Activated T-cell treated with anti-CD3 and anti-CD28 coated beads, Interleukin-2, amount 50 U/mL, for 72 hours (primary cell): ENCODE data around the gene GBA3. TPM values are rescaled to one million over a fixed set of nuclear protein-coding genes. Genes with fewer than 3 reads are reported as not detected.

Experiments
- ATAC-seq, 2 donors: fragments of 150-1000 bp; cut with Tn5 transposase; replicated peaks in 1 of 2; 2 replicates each; pipeline ENCODE4 v1.10.0; 2021; ENCODE audit warnings: moderate library complexity in 2 of 2, mild to moderate bottlenecking in 1 of 2
- DNase-seq, 2 donors: peaks; one replicate each; pipeline ENCODE4 v3.0.0; 2021 to 2022; ENCODE audit warnings: mixed read lengths in 1 of 2
- H3K27ac Mint-ChIP-seq: one replicate; pipeline ENCODE4 v1.8.0; 2022; ENCODE audit warnings: mild to moderate bottlenecking, moderate library complexity, mixed read lengths
- H3K27me3 Mint-ChIP-seq: one replicate; pipeline ENCODE4 v1.8.0; 2022; ENCODE audit warnings: low read depth, mixed read lengths
- H3K36me3 Mint-ChIP-seq, 2 donors: one replicate each; pipeline ENCODE4 v1.8.0; 2022; ENCODE audit warnings: mixed read lengths in 2 of 2, mild to moderate bottlenecking in 1 of 2; ENCODE audit not compliant: insufficient read depth in 2 of 2
- H3K4me1 Mint-ChIP-seq: one replicate; pipeline ENCODE4 v1.8.0; 2022; ENCODE audit warnings: low read depth, mixed read lengths
- H3K4me3 Mint-ChIP-seq, 2 donors: one replicate each; pipeline ENCODE4 v1.8.0; 2022; ENCODE audit warnings: mild to moderate bottlenecking in 2 of 2, mixed read lengths in 2 of 2, moderate library complexity in 2 of 2
- H3K9me3 Mint-ChIP-seq, 2 donors: one replicate each; pipeline ENCODE4 v1.8.0; 2022; ENCODE audit warnings: mixed read lengths in 2 of 2
- total RNA-seq, 2 donors: library from RNA; stranded (reverse); gene quantifications; one replicate each; pipeline ENCODE4 v1.2.3, GENCODE V29; 2022

The GBA3 gene
- total RNA-seq, 2 donors from 2014 or later: not detected

GRCh38 chr4:22674700-22675099, 18.0 kb upstream of the GBA3 start:
- DNase-seq: no peak
- Mint-ChIP-seq H3K4me1 (peaks cover 65% of the 10 kb centered on the region), H3K27me3 (no peaks in the 10 kb centered on the region), H3K36me3 (no peaks in the 10 kb centered on the region), H3K9me3 (peaks cover 0 to 1% of the 10 kb centered on the region in 2 donors), H3K27ac (no peak overlapping the region), H3K4me3 (no peak overlapping the region)
- no peak for ATAC-seq

GRCh38 chr4:22676063-22676462, 16.7 kb upstream of the GBA3 start:
- H3K4me1 Mint-ChIP-seq: peaks cover 63% of the 10 kb centered on the region

GRCh38 chr4:22677780-22678179, 15.0 kb upstream of the GBA3 start:
- Mint-ChIP-seq H3K27ac (no peak overlapping the region), H3K4me1 (peaks cover 46% of the 10 kb centered on the region), H3K27me3 (no peaks in the 10 kb centered on the region), H3K36me3 (no peaks in the 10 kb centered on the region), H3K4me3 (no peak overlapping the region), H3K9me3 (no peaks in the 10 kb centered on the region)
- ATAC-seq: no peak
- DNase-seq: no peak

More at GRCh38 chr4:22676063-22676462, 16.7 kb upstream of the GBA3 start:
- Mint-ChIP-seq H3K36me3 (no peaks in the 10 kb centered on the region), H3K27ac (no peak overlapping the region), H3K4me3 (no peak overlapping the region), H3K27me3 (no peaks in the 10 kb centered on the region), H3K9me3 (no peaks in the 10 kb centered on the region)
- ATAC-seq (no peak), DNase-seq (no peak)

- Mint-ChIP-seq H3K36me3 (no peaks in the 10 kb centered on the region), H3K4me3 (no peak overlapping the region), H3K4me1 (peaks cover 37% of the 10 kb centered on the region), H3K9me3 (no peaks in the 10 kb centered on the region), H3K27me3 (no peaks in the 10 kb centered on the region), H3K27ac (no peak overlapping the region)
- DNase-seq (no peak), ATAC-seq (no peak)
Observed at GRCh38 chr4:22678940-22679854, 13.5 kb upstream of the GBA3 start.

GRCh38 chr4:22680065-22680642, 12.6 kb upstream of the GBA3 start:
- DNase-seq (no peak), ATAC-seq (no peak)
- no peaks in the 10 kb centered on the region for H3K36me3 Mint-ChIP-seq
- no peak overlapping the region for H3K27ac Mint-ChIP-seq
- no peak overlapping the region for H3K4me3 Mint-ChIP-seq
- H3K9me3 Mint-ChIP-seq: no peaks in the 10 kb centered on the region
- H3K4me1 Mint-ChIP-seq: peaks cover 32% of the 10 kb centered on the region
- H3K27me3 Mint-ChIP-seq: no peaks in the 10 kb centered on the region

GRCh38 chr4:22683726-22684125, 9.0 kb upstream of the GBA3 start:
- Mint-ChIP-seq H3K27me3 (no peaks in the 10 kb centered on the region), H3K9me3 (no peaks in the 10 kb centered on the region), H3K4me3 (no peak overlapping the region), H3K36me3 (no peaks in the 10 kb centered on the region), H3K27ac (no peak overlapping the region), H3K4me1 (peaks cover 16% of the 10 kb centered on the region)
- ATAC-seq (no peak), DNase-seq (no peak)

GRCh38 chr4:22686141-22686540, 6.6 kb upstream of the GBA3 start:
- peaks cover 8% of the 10 kb centered on the region for H3K4me1 Mint-ChIP-seq
- H3K27me3 Mint-ChIP-seq: no peaks in the 10 kb centered on the region
- no peaks in the 10 kb centered on the region for H3K9me3 Mint-ChIP-seq
- H3K4me3 Mint-ChIP-seq: no peak overlapping the region
- H3K36me3 Mint-ChIP-seq: no peaks in the 10 kb centered on the region
- DNase-seq: no peak
- no peak overlapping the region for H3K27ac Mint-ChIP-seq
- ATAC-seq: no peak

- Mint-ChIP-seq H3K27ac (no peak overlapping the region), H3K4me3 (no peak overlapping the region), H3K27me3 (peaks cover 14% of the 10 kb centered on the region), H3K4me1 (peaks cover 8% of the 10 kb centered on the region), H3K9me3 (no peaks in the 10 kb centered on the region), H3K36me3 (no peaks in the 10 kb centered on the region)
- DNase-seq (no peak), ATAC-seq (no peak)
Observed at GRCh38 chr4:22688236-22688635, 4.5 kb upstream of the GBA3 start.

- H3K9me3 Mint-ChIP-seq: no peaks in the 10 kb centered on the region
- no peak for ATAC-seq
Observed at GRCh38 chr4:22689428-22689827, 3.3 kb upstream of the GBA3 start.

GRCh38 chr4:22695029-22695428, 2.3 kb downstream of the GBA3 start:
- no peak overlapping the region for H3K4me3 Mint-ChIP-seq
- H3K27ac Mint-ChIP-seq: no peak overlapping the region
- H3K4me1 Mint-ChIP-seq: no peaks in the 10 kb centered on the region
- H3K9me3 Mint-ChIP-seq: peaks cover 0 to 2% of the 10 kb centered on the region in 2 donors
- ATAC-seq (no peak), DNase-seq (no peak)
- H3K27me3 Mint-ChIP-seq: peaks cover 20% of the 10 kb centered on the region
- H3K36me3 Mint-ChIP-seq: peaks cover 0 to 1% of the 10 kb centered on the region in 2 donors

More at GRCh38 chr4:22689428-22689827, 3.3 kb upstream of the GBA3 start:
- Mint-ChIP-seq H3K4me1 (peaks cover 8% of the 10 kb centered on the region), H3K27ac (no peak overlapping the region), H3K4me3 (peak overlapping the region in 1 of 2 donors; percentile 3), H3K27me3 (peaks cover 14% of the 10 kb centered on the region), H3K36me3 (no peaks in the 10 kb centered on the region)
- DNase-seq: no peak

GRCh38 chr4:22695917-22696316, 3.2 kb downstream of the GBA3 start:
- Mint-ChIP-seq H3K27ac (no peak overlapping the region), H3K9me3 (peaks cover 2 to 5% of the 10 kb centered on the region in 2 donors), H3K4me3 (no peak overlapping the region), H3K27me3 (peaks cover 20% of the 10 kb centered on the region), H3K4me1 (no peaks in the 10 kb centered on the region), H3K36me3 (peaks cover 1 to 5% of the 10 kb centered on the region in 2 donors)
- DNase-seq: no peak
- ATAC-seq: no peak

- Mint-ChIP-seq H3K27ac (no peak overlapping the region), H3K9me3 (peaks cover 3 to 6% of the 10 kb centered on the region in 2 donors), H3K4me1 (peaks cover 11% of the 10 kb centered on the region), H3K27me3 (peaks cover 9% of the 10 kb centered on the region), H3K36me3 (peaks cover 4 to 5% of the 10 kb centered on the region in 2 donors), H3K4me3 (no peak overlapping the region)
- ATAC-seq (no peak), DNase-seq (no peak)
Observed at GRCh38 chr4:22703912-22704311, 11.2 kb downstream of the GBA3 start.

- peaks cover 2 to 3% of the 10 kb centered on the region in 2 donors for H3K9me3 Mint-ChIP-seq
- H3K4me3 Mint-ChIP-seq: no peak overlapping the region
- H3K27me3 Mint-ChIP-seq: peaks cover 13% of the 10 kb centered on the region
- no peak overlapping the region for H3K27ac Mint-ChIP-seq
- H3K4me1 Mint-ChIP-seq: peaks cover 11% of the 10 kb centered on the region
- DNase-seq (no peak), ATAC-seq (peak; percentile 51 to 71)
- H3K36me3 Mint-ChIP-seq: peaks cover 0 to 4% of the 10 kb centered on the region in 2 donors
Observed at GRCh38 chr4:22707390-22707789, 14.7 kb downstream of the GBA3 start.
